ENCODE measurements around the gene RBMS2. TPM values are rescaled to one million over a fixed set of nuclear protein-coding genes. Genes with fewer than 3 reads are reported as not detected.
A peak's percentile ranks its signal among the peaks of the same experiment; 100 is the strongest.

RBMS2 gene
- total and polyA plus RNA-seq, 2 donors (not counting 1 experiment from before 2014, with no cell fraction given) = 0.81 to 7.6 TPM

- Histone ChIP-seq H3K4me3 (ENCODE audit: control extremely low read depth in 1 of 5, extremely low read depth in 1 of 5, insufficient read depth in 1 of 5, low read depth in 2 of 5, low read length in 4 of 5) (peak overlapping the region; percentile 10 to 40 (median 30)), H3K27ac (ENCODE audit: low read length in 2 of 2) (peak overlapping the region; percentile 75 to 83), H4K20me1 (ENCODE audit: control insufficient read depth, insufficient read depth, low read length, poor library complexity, severe bottlenecking) (peaks cover 10% of the 10 kb centered on the region), H3K4me2 (replicated peaks; ENCODE audit: low read depth, low read length, poor library complexity, severe bottlenecking) (peak overlapping the region; percentile 72), H3K79me2 (ENCODE audit: control insufficient read depth, insufficient read depth, low read length) (peaks cover 64% of the 10 kb centered on the region), H2AFZ (ENCODE audit: insufficient read depth, low read depth, low read length, poor library complexity, severe bottlenecking) (peak overlapping the region; percentile 51), H3K27me3 (replicated peaks in 1 of 4; ENCODE audit: control extremely low read depth in 1 of 4, control insufficient read depth in 3 of 4, insufficient read depth in 4 of 4, low read length in 3 of 4) (no peaks in the 10 kb centered on the region), H3K36me3 (replicated peaks in 1 of 2; ENCODE audit: control extremely low read depth in 1 of 2, control insufficient read depth in 1 of 2, extremely low read depth in 1 of 2, insufficient read depth in 2 of 2, low read length in 1 of 2) (no peaks in the 10 kb centered on the region), H3K4me1 (ENCODE audit: control insufficient read depth in 2 of 2, insufficient read depth in 2 of 2, low read length in 2 of 2) (peaks cover 65 to 83% of the 10 kb centered on the region in 2 donors), H3K9me3 (ENCODE audit: control extremely low read depth in 1 of 3, control insufficient read depth in 2 of 3, insufficient read depth in 1 of 3, low read length in 2 of 3) (no peaks in the 10 kb centered on the region), H3K9ac (ENCODE audit: low read length) (peak overlapping the region; percentile 31)
- TF ChIP-seq EZH2 (IDR thresholded peaks at IDR 0.05; ENCODE audit: borderline replicate concordance, insufficient read depth, low read depth, low read length, poor library complexity, severe bottlenecking) = no peak
- TF ChIP-seq, protein P1, sequence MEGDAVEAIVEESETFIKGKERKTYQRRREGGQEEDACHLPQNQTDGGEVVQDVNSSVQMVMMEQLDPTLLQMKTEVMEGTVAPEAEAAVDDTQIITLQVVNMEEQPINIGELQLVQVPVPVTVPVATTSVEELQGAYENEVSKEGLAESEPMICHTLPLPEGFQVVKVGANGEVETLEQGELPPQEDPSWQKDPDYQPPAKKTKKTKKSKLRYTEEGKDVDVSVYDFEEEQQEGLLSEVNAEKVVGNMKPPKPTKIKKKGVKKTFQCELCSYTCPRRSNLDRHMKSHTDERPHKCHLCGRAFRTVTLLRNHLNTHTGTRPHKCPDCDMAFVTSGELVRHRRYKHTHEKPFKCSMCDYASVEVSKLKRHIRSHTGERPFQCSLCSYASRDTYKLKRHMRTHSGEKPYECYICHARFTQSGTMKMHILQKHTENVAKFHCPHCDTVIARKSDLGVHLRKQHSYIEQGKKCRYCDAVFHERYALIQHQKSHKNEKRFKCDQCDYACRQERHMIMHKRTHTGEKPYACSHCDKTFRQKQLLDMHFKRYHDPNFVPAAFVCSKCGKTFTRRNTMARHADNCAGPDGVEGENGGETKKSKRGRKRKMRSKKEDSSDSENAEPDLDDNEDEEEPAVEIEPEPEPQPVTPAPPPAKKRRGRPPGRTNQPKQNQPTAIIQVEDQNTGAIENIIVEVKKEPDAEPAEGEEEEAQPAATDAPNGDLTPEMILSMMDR (IDR thresholded peaks at IDR 0.05) = no peak
- Mint-ChIP-seq H3K27me3 (no peaks in the 10 kb centered on the region), H3K9me3 (ENCODE audit: insufficient read depth) (no peaks in the 10 kb centered on the region), H3K4me3 (peak overlapping the region; percentile 89), H3K27ac (peak overlapping the region; percentile 92), H3K4me1 (peaks cover 81% of the 10 kb centered on the region)
- peak; percentile 70 for DNase-seq
- ATAC-seq (ENCODE audit: low read depth) = peak; percentile 24
- intact Hi-C loops (cut with micrococcal nuclease) = loop anchor here (5.0 to 10.0 kb wide), 5 partner anchors 110 to 893 kb away; partner anchors contain the start of genes APOF, DDIT3, MBD6 and NAB2
- ChIA-PET CTCF (interaction anchor here (0.8 kb wide), 1 partner anchor 118 kb away, joined by 3 read pairs; no protein-coding TSS in a partner anchor), POLR2A (interaction anchor here (0.6 to 5.1 kb wide), 4 partner anchors 14 to 493 kb away, joined by 3 to 18 read pairs (median 3); partner anchors contain the start of genes ATP5F1B and PTGES3)
- 0% methylated on average over 2 of the region's 13 CpGs for WGBS (ENCODE audit: insufficient coverage)
These were observed 110.4 kb downstream of the RBMS2 start for GRCh38 chr12:56631790-56632700.
